Left renal pelvis (tissue), 4 donors: ENCODE results near the gene QSOX2. TPM values are rescaled to one million over a fixed set of nuclear protein-coding genes. Genes with fewer than 3 reads are reported as not detected.

Source experiments
- DNase-seq, 4 donors: peaks; one replicate each; pipeline ENCODE4 v3.0.0-alpha.2; 2013; ENCODE audit warnings: low read depth in 4 of 4, low spot score in 3 of 4
- polyA plus RNA-seq, 4 donors: library from polyadenylated mRNA; unstranded; fragments of 120-200 nt; gene quantifications; one replicate each; pipeline ENCODE4 v1.2.1, GENCODE V29; 2013; ENCODE audit not compliant: insufficient read length in 4 of 4

Gene QSOX2
- polyA plus RNA-seq, 4 donors = 14.3 to 20.6 (median 15.5) TPM

- DNase-seq = no peak
These were observed 87.9 kb downstream of the QSOX2 start for GRCh38 chr9:136157477-136158265.

Other genes with a start within 250 kb of the QSOX2 start
- gene NACC2, start 150.5 kb downstream of the QSOX2 start, polyA plus RNA-seq = 1 to 10 TPM; 5.3 to 9.4 (median 7.4) TPM
- gene TMEM250, start 126.9 kb downstream of the QSOX2 start, polyA plus RNA-seq = 10 to 100 TPM; 14.3 to 22.0 (median 15.2) TPM
- not detected for gene LHX3, start 40.7 kb downstream of the QSOX2 start, polyA plus RNA-seq
- 1 to 10 TPM in 3 of 4 donors, under 1 TPM in 1; 0.07 to 4.7 (median 2.2) TPM for gene CCDC187, start 58.3 kb upstream of the QSOX2 start, polyA plus RNA-seq
- 10 to 100 TPM; 24.3 to 46.1 (median 29.6) TPM for gene GPSM1, start 81.7 kb upstream of the QSOX2 start, polyA plus RNA-seq
- gene DNLZ, start 117.9 kb upstream of the QSOX2 start, polyA plus RNA-seq = 10 to 100 TPM in 1 of 4 donors, 1 to 10 TPM in 3; 4.8 to 28.7 (median 6.2) TPM
- gene CARD9, start 127.9 kb upstream of the QSOX2 start, polyA plus RNA-seq = 1 to 10 TPM; 1.2 to 2.9 (median 2.2) TPM
- 10 to 100 TPM in 3 of 4 donors, 1 to 10 TPM in 1; 7.6 to 14.2 (median 12.3) TPM for gene SNAPC4, start 154.4 kb upstream of the QSOX2 start, polyA plus RNA-seq
- gene ENTR1, start 164.8 kb upstream of the QSOX2 start, polyA plus RNA-seq = 10 to 100 TPM; 42.1 to 61.4 (median 46.4) TPM
- gene PMPCA, start 164.8 kb upstream of the QSOX2 start, polyA plus RNA-seq = 10 to 100 TPM; 38.7 to 70.2 (median 57.9) TPM
- 10 to 100 TPM; 10.2 to 18.8 (median 13.1) TPM for gene INPP5E, start 194.0 kb upstream of the QSOX2 start, polyA plus RNA-seq
- gene SEC16A, start 237.2 kb upstream of the QSOX2 start, polyA plus RNA-seq = 10 to 100 TPM; 50.7 to 72.4 (median 60.7) TPM